Endothelial cell (in vitro differentiated cells): ENCODE data around the gene FBXL17. TPM values are rescaled to one million over a fixed set of nuclear protein-coding genes. Genes with fewer than 3 reads are reported as not detected.

Experiments
- DNase-seq: peaks from one replicate; pipeline ENCODE4 v3.0.0; 2021; ENCODE audit warnings: low spot score
- H3K27ac Mint-ChIP-seq: one replicate; pipeline ENCODE4 v1.8.0; 2021; ENCODE audit warnings: mixed read lengths, inconsistent platforms; ENCODE audit not compliant: unreplicated experiment
- H3K27me3 Mint-ChIP-seq: one replicate; pipeline ENCODE4 v1.8.0; 2021; ENCODE audit warnings: mild to moderate bottlenecking, moderate library complexity, mixed read lengths, inconsistent platforms; ENCODE audit not compliant: unreplicated experiment
- H3K36me3 Mint-ChIP-seq: one replicate; pipeline ENCODE4 v1.8.0; 2021; ENCODE audit warnings: mild to moderate bottlenecking, low read depth, mixed read lengths, inconsistent platforms; ENCODE audit not compliant: unreplicated experiment
- H3K4me1 Mint-ChIP-seq: one replicate; pipeline ENCODE4 v1.8.0; 2021; ENCODE audit warnings: mild to moderate bottlenecking, mixed read lengths, inconsistent platforms; ENCODE audit not compliant: unreplicated experiment
- H3K4me3 Mint-ChIP-seq: one replicate; pipeline ENCODE4 v1.8.0; 2021; ENCODE audit warnings: mild to moderate bottlenecking, mixed read lengths, inconsistent platforms; ENCODE audit not compliant: unreplicated experiment
- H3K9me3 Mint-ChIP-seq: one replicate; pipeline ENCODE4 v1.8.0; 2021; ENCODE audit warnings: mixed read lengths, inconsistent platforms; ENCODE audit not compliant: unreplicated experiment
- total RNA-seq: library from RNA; stranded (reverse); fragmentation: NEBNext Ultra II Directional; extraction: Animal tissue kit (Norgen Biotek cat#: 25700); gene quantifications from one replicate; pipeline ENCODE4 v1.2.1, GENCODE V29; 2021; ENCODE audit not compliant: unreplicated experiment
- TF ChIP-seq, protein P1 (sequence below): fragments of 200-600 bp; sonication (generic); IDR thresholded peaks from one replicate; pipeline ENCODE4 v1.5.0; 2021; ENCODE audit warnings: antibody characterized with exemption; ENCODE audit not compliant: unreplicated experiment

Gene FBXL17
- total RNA-seq, 1 donor from 2014 or later: 14.9 TPM

GRCh38 chr5:108257996-108258395 is 123.9 kb downstream of the FBXL17 start:
- Mint-ChIP-seq H3K36me3 (no peaks in the 10 kb centered on the region), H3K9me3 (no peaks in the 10 kb centered on the region), H3K27ac (no peak overlapping the region), H3K4me3 (no peak overlapping the region), H3K4me1 (peaks cover 25% of the 10 kb centered on the region), H3K27me3 (peaks cover 1% of the 10 kb centered on the region)
- TF ChIP-seq, protein P1, sequence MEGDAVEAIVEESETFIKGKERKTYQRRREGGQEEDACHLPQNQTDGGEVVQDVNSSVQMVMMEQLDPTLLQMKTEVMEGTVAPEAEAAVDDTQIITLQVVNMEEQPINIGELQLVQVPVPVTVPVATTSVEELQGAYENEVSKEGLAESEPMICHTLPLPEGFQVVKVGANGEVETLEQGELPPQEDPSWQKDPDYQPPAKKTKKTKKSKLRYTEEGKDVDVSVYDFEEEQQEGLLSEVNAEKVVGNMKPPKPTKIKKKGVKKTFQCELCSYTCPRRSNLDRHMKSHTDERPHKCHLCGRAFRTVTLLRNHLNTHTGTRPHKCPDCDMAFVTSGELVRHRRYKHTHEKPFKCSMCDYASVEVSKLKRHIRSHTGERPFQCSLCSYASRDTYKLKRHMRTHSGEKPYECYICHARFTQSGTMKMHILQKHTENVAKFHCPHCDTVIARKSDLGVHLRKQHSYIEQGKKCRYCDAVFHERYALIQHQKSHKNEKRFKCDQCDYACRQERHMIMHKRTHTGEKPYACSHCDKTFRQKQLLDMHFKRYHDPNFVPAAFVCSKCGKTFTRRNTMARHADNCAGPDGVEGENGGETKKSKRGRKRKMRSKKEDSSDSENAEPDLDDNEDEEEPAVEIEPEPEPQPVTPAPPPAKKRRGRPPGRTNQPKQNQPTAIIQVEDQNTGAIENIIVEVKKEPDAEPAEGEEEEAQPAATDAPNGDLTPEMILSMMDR: no peak
- DNase-seq: no peak

GRCh38 chr5:108255468-108255867 is 126.4 kb downstream of the FBXL17 start:
- TF ChIP-seq, protein P1: no peak
- Mint-ChIP-seq H3K4me3 (no peak overlapping the region), H3K27ac (no peak overlapping the region), H3K36me3 (no peaks in the 10 kb centered on the region), H3K9me3 (no peaks in the 10 kb centered on the region), H3K27me3 (no peaks in the 10 kb centered on the region), H3K4me1 (peaks cover 18% of the 10 kb centered on the region)
- DNase-seq: no peak

DNA sequence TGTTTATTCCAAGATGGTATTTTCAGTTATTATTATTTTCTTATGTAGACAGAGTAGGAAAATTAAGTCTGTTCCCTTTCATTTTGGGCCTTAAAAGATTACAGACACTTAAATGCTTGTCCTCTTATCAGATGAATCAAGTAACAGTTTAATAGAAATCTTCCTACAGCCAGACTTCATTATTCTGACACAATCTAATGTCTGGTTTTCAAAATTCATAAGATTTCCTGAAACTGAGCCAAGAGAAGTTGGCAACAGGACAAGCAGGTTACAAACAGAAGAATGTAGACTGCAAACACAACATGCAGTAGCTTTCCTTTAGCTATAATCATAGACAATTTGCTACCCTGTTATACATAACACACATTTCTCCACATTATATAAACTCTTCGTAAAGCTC is 130.5 kb downstream of the FBXL17 start:
- TF ChIP-seq, protein P1: no peak
- no peaks in the 10 kb centered on the region for H3K36me3 Mint-ChIP-seq
- H3K27ac Mint-ChIP-seq: no peak overlapping the region
- H3K4me3 Mint-ChIP-seq: no peak overlapping the region
- H3K4me1 Mint-ChIP-seq: no peaks in the 10 kb centered on the region
- no peaks in the 10 kb centered on the region for H3K9me3 Mint-ChIP-seq
- no peak for DNase-seq
- H3K27me3 Mint-ChIP-seq: no peaks in the 10 kb centered on the region

- H3K27me3 Mint-ChIP-seq: no peaks in the 10 kb centered on the region
- TF ChIP-seq, protein P1: no peak
- H3K9me3 Mint-ChIP-seq: no peaks in the 10 kb centered on the region
- no peak overlapping the region for H3K27ac Mint-ChIP-seq
- H3K4me3 Mint-ChIP-seq: no peak overlapping the region
- H3K4me1 Mint-ChIP-seq: no peaks in the 10 kb centered on the region
- no peak for DNase-seq
- no peaks in the 10 kb centered on the region for H3K36me3 Mint-ChIP-seq
Observed at GRCh38 chr5:108249785-108250426, 132.0 kb downstream of the FBXL17 start.

DNA sequence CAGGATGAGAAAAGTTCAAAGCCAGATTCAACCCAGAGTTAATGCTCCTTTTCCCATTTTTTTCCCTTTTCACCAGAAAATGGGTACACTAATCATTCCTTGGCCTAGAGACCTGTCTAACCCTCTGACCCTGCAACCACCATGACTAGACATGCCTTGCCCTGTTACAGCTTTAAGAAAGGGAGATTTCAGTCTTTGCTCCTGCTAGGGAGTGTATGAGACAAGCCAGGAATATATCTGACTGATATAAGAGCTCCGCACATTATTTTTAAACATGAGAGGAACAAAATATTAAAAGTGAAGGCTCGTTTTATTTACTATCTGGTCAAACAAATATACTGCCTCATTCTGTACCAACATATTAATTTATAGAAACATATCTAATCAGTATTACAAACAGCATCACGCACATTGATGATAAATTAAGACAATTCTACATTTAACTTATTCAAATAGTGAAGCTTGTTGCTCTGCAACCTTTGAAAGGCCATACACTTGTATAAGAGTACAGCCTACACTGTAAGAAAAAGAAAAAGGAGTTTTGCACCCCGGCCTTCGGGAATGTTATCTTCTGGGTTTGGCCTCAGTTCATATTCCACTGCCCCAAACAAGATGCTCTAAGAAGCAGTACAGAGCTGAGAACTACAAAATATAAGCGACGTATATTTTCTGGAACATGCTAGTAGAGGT is 132.7 kb downstream of the FBXL17 start:
- H3K9me3 Mint-ChIP-seq: no peaks in the 10 kb centered on the region
- TF ChIP-seq, protein P1: no peak
- no peak overlapping the region for H3K4me3 Mint-ChIP-seq
- H3K36me3 Mint-ChIP-seq: no peaks in the 10 kb centered on the region
- no peak overlapping the region for H3K27ac Mint-ChIP-seq
- H3K27me3 Mint-ChIP-seq: no peaks in the 10 kb centered on the region
- DNase-seq: no peak
- H3K4me1 Mint-ChIP-seq: no peaks in the 10 kb centered on the region
